CD14-positive monocyte (primary cell): ENCODE data around the gene SEMA4D. TPM values are rescaled to one million over a fixed set of nuclear protein-coding genes. Genes with fewer than 3 reads are reported as not detected.

ENCODE experiments used
- DNase-seq, 3 donors: peaks; one replicate each; pipeline ENCODE4 v3.0.0-alpha.2; 2011 to 2022
- H2AFZ ChIP-seq: 2 replicates; pipeline ENCODE4 v1.6.0; 2012; ENCODE audit warnings: mild to moderate bottlenecking, low read depth, low read length, inconsistent platforms; ENCODE audit not compliant: insufficient read depth, poor library complexity, severe bottlenecking
- H3K27ac ChIP-seq, 2 donors: 1 replicate in 1 of 2; 2 replicates in 1 of 2; pipeline ENCODE4 v1.5.1; 2012 to 2013; ENCODE audit warnings: low read length in 2 of 2, control low read depth in 1 of 2, inconsistent platforms in 1 of 2, low read depth in 1 of 2, mild to moderate bottlenecking in 1 of 2
- H3K27me3 ChIP-seq, 2 donors: one replicate each; pipeline versions ENCODE4 v1.6.0 to v1.6.1; 2011 to 2013; ENCODE audit warnings: low read length in 2 of 2; ENCODE audit not compliant: control insufficient read depth in 2 of 2, insufficient read depth in 2 of 2
- H3K36me3 ChIP-seq, 2 donors: replicated peaks in 1 of 2; 1 replicate in 1 of 2; 2 replicates in 1 of 2; pipeline versions ENCODE4 v1.5.1 to v1.6.1; 2012 to 2013; ENCODE audit warnings: low read length in 2 of 2, control low read depth in 1 of 2, inconsistent platforms in 1 of 2, mild to moderate bottlenecking in 1 of 2; ENCODE audit not compliant: insufficient read depth in 2 of 2, control insufficient read depth in 1 of 2
- H3K4me1 ChIP-seq, 2 donors: 1 replicate in 1 of 2; 2 replicates in 1 of 2; pipeline versions ENCODE4 v1.5.1 to v1.6.1; 2012 to 2013; ENCODE audit warnings: low read length in 2 of 2, control low read depth in 1 of 2, inconsistent platforms in 1 of 2, mild to moderate bottlenecking in 1 of 2, moderate library complexity in 1 of 2; ENCODE audit not compliant: insufficient read depth in 2 of 2, control insufficient read depth in 1 of 2
- H3K4me2 ChIP-seq: replicated peaks from 2 replicates; pipeline ENCODE3; 2012; ENCODE audit warnings: low read length, moderate library complexity, mild to moderate bottlenecking; ENCODE audit not compliant: poor library complexity, severe bottlenecking; ENCODE audit errors: extremely low read depth
- H3K4me3 ChIP-seq, 3 experiments: fragments of 200-600 bp in 1 of 3; sonication (generic) in 1 of 3; replicated peaks in 1 of 3; 1 replicate in 2 of 3; 2 replicates in 1 of 3; pipeline ENCODE4 v1.5.1; 2011 to 2013; ENCODE audit warnings: low read length in 3 of 3, mild to moderate bottlenecking in 3 of 3, control low read depth in 2 of 3, low read depth in 2 of 3, inconsistent platforms in 1 of 3, moderate library complexity in 1 of 3
- H3K79me2 ChIP-seq: 2 replicates; pipeline ENCODE4 v1.6.0; 2012; ENCODE audit warnings: mild to moderate bottlenecking, control low read depth, inconsistent platforms, low read length, moderate library complexity; ENCODE audit not compliant: insufficient read depth
- H3K9ac ChIP-seq: 2 replicates; pipeline ENCODE4 v1.6.0; 2017; ENCODE audit warnings: low read length, mild to moderate bottlenecking; ENCODE audit not compliant: insufficient read depth, poor library complexity, severe bottlenecking
- H3K9me3 ChIP-seq, 2 donors: replicated peaks in 1 of 2; 1 replicate in 1 of 2; 2 replicates in 1 of 2; pipeline versions ENCODE4 v1.5.1 to v1.6.1; 2012 to 2013; ENCODE audit warnings: low read length in 2 of 2, control low read depth in 1 of 2; ENCODE audit not compliant: control insufficient read depth in 1 of 2, insufficient read depth in 1 of 2
- H4K20me1 ChIP-seq: 2 replicates; pipeline ENCODE4 v1.6.0; 2012; ENCODE audit warnings: mild to moderate bottlenecking, low read length, control low read depth, moderate library complexity; ENCODE audit not compliant: insufficient read depth
- H3K27ac Mint-ChIP-seq, 7 donors: one replicate each; pipeline ENCODE4 v1.8.0; 2020; ENCODE audit warnings: mild to moderate bottlenecking in 7 of 7, mixed read lengths in 7 of 7, moderate library complexity in 6 of 7, inconsistent platforms in 2 of 7
- H3K27me3 Mint-ChIP-seq, 3 donors: one replicate each; pipeline ENCODE4 v1.8.0; 2021 to 2022; ENCODE audit warnings: low read depth in 3 of 3, mild to moderate bottlenecking in 3 of 3, mixed read lengths in 3 of 3, moderate library complexity in 3 of 3, inconsistent platforms in 1 of 3
- H3K36me3 Mint-ChIP-seq, 2 donors: one replicate each; pipeline ENCODE4 v1.8.0; 2020; ENCODE audit warnings: mixed read lengths in 2 of 2, inconsistent platforms in 1 of 2, mild to moderate bottlenecking in 1 of 2
- H3K4me1 Mint-ChIP-seq: one replicate; pipeline ENCODE4 v1.8.0; 2020; ENCODE audit warnings: mild to moderate bottlenecking, mixed read lengths
- H3K4me3 Mint-ChIP-seq, 2 donors: one replicate each; pipeline ENCODE4 v1.8.0; 2020; ENCODE audit warnings: mild to moderate bottlenecking in 2 of 2, mixed read lengths in 2 of 2, moderate library complexity in 1 of 2
- H3K9me3 Mint-ChIP-seq, 7 donors: one replicate each; pipeline ENCODE4 v1.8.0; 2020 to 2022; ENCODE audit warnings: mixed read lengths in 7 of 7, mild to moderate bottlenecking in 6 of 7, moderate library complexity in 6 of 7, inconsistent platforms in 2 of 7
- CTCF ChIP-seq: fragments of 200-600 bp; IDR thresholded peaks from one replicate; pipeline ENCODE4 v1.8.0; 2022; ENCODE audit warnings: antibody characterized with exemption, mild to moderate bottlenecking
- WGBS: methylation state at CpG from one replicate; pipeline ENCODE4 v1.1.5; 2013; ENCODE audit warnings: missing lambda C conversion rate; ENCODE audit not compliant: insufficient coverage; 5-methylcytosine and 5-hydroxymethylcytosine counted together
- intact Hi-C, 2 donors: fragments of 100-400 bp; cut with micrococcal nuclease; formaldehyde crosslinking; loops; one replicate each; pipeline versions ENCODE4 v1.15.0 to v1.15.1; 2023
- polyA plus RNA-seq, 3 donors: library from polyadenylated mRNA; depleted of rRNA in 1 of 3; unstranded in 2 of 3; stranded (reverse) in 1 of 3; fragments of 300-500 nt in 2 of 3; fragments of >200 nt in 1 of 3; fragmentation: Illumina TruSeq in 2 of 3; gene quantifications; 1 replicate in 2 of 3; 2 replicates in 1 of 3; pipeline ENCODE4 v1.2.3, GENCODE V29; 2012 to 2021

The SEMA4D gene
- polyA plus RNA-seq, 3 donors = 28.2 to 117 (median 28.6) TPM

- intact Hi-C loops = no loop called here
- H4K20me1 ChIP-seq = peaks cover 98% of the 10 kb centered on the region
- H3K27me3 Mint-ChIP-seq = peaks cover 0 to 10% (median 0%) of the 10 kb centered on the region in 3 donors
- H2AFZ ChIP-seq = peak overlapping the region; percentile 21
- H3K4me3 ChIP-seq = peak overlapping the region in 1 of 3 experiments; percentile 32
- peak overlapping the region; percentile 38 to 85 (median 79) for H3K27ac Mint-ChIP-seq
- peaks cover 15 to 62% of the 10 kb centered on the region in 2 donors for H3K36me3 ChIP-seq
- H3K4me1 Mint-ChIP-seq = peaks cover 80% of the 10 kb centered on the region
- no peak for TF ChIP-seq CTCF
- H3K9me3 ChIP-seq = no peaks in the 10 kb centered on the region
- H3K9ac ChIP-seq = no peak overlapping the region
- H3K36me3 Mint-ChIP-seq = peaks cover 58 to 72% of the 10 kb centered on the region in 2 donors
- peaks cover 48 to 61% of the 10 kb centered on the region in 2 donors for H3K4me1 ChIP-seq
- H3K9me3 Mint-ChIP-seq = peaks cover 0 to 5% (median 3%) of the 10 kb centered on the region in 7 donors
- WGBS = 3% methylated on average over 7 of the region's 12 CpGs
- no peaks in the 10 kb centered on the region for H3K27me3 ChIP-seq
- peak overlapping the region; percentile 22 to 78 for H3K27ac ChIP-seq
- DNase-seq = peak in 1 of 3 donors; percentile 32
- peaks cover 77% of the 10 kb centered on the region for H3K79me2 ChIP-seq
- H3K4me3 Mint-ChIP-seq = peak overlapping the region in 1 of 2 donors; percentile 63
- H3K4me2 ChIP-seq = peak overlapping the region; percentile 54
These were observed 89.2 kb downstream of the SEMA4D start for GRCh38 chr9:89408628-89409101.

GRCh38 chr9:89407070-89407469, 90.8 kb downstream of the SEMA4D start:
- Mint-ChIP-seq H3K27ac (peak overlapping the region; percentile 87 to 95 (median 93)), H3K9me3 (peaks cover 2 to 5% (median 3%) of the 10 kb centered on the region in 7 donors), H3K4me3 (peak overlapping the region; percentile 20 to 40), H3K27me3 (peaks cover 0 to 10% (median 0%) of the 10 kb centered on the region in 3 donors), H3K36me3 (peaks cover 59 to 77% of the 10 kb centered on the region in 2 donors), H3K4me1 (peaks cover 91% of the 10 kb centered on the region)
- Histone ChIP-seq H3K4me2 (peak overlapping the region; percentile 74), H3K27me3 (no peaks in the 10 kb centered on the region), H3K9me3 (no peaks in the 10 kb centered on the region), H3K4me3 (no peak overlapping the region), H3K9ac (no peak overlapping the region), H2AFZ (no peak overlapping the region), H3K27ac (peak overlapping the region; percentile 46 to 91), H3K4me1 (peaks cover 59 to 73% of the 10 kb centered on the region in 2 donors), H3K79me2 (peaks cover 73% of the 10 kb centered on the region), H3K36me3 (peaks cover 21 to 62% of the 10 kb centered on the region in 2 donors), H4K20me1 (peaks cover 91% of the 10 kb centered on the region)
- WGBS = 100% methylated on average over 1 of the region's 2 CpGs
- intact Hi-C loops = no loop called here
- no peak for TF ChIP-seq CTCF
- no peak for DNase-seq
